MM.1S (cell line): ENCODE data around the gene ZBTB11.

Experiments
- DNase-seq: peaks from one replicate; pipeline ENCODE4 v3.0.0-alpha.2; 2015
- H2AFZ ChIP-seq: fragments of 300-600 bp; sonication (generic); 2 replicates; pipeline ENCODE4 v1.6.0; 2016; ENCODE audit warnings: antibody characterized with exemption, low read length
- H3F3A ChIP-seq: fragments of 300-600 bp; sonication (generic); 2 replicates; pipeline ENCODE4 v1.6.1; 2016; ENCODE audit warnings: mild to moderate bottlenecking, antibody characterized with exemption, low read length, moderate library complexity, mixed read lengths; ENCODE audit not compliant: insufficient read depth
- H3K27ac ChIP-seq: fragments of 300-600 bp; sonication (generic); 2 replicates; pipeline ENCODE4 v1.5.1; 2016; ENCODE audit warnings: mild to moderate bottlenecking, low read length
- H3K27me3 ChIP-seq: fragments of 300-600 bp; sonication (generic); replicated peaks from 2 replicates; pipeline ENCODE4 v1.6.0; 2016; ENCODE audit warnings: low read length; ENCODE audit not compliant: insufficient read depth
- H3K36me3 ChIP-seq: fragments of 300-600 bp; sonication (generic); replicated peaks from 2 replicates; pipeline ENCODE4 v1.6.1; 2016; ENCODE audit warnings: mild to moderate bottlenecking, low read length, mixed read lengths; ENCODE audit not compliant: insufficient read depth
- H3K4me1 ChIP-seq: fragments of 300-600 bp; sonication (generic); 2 replicates; pipeline ENCODE4 v1.6.1; 2016; ENCODE audit warnings: low read length, mixed read lengths
- H3K4me2 ChIP-seq: fragments of 300-600 bp; sonication (generic); 2 replicates; pipeline ENCODE4 v1.6.0; 2016; ENCODE audit warnings: low read depth, low read length
- H3K4me3 ChIP-seq: fragments of 300-600 bp; sonication (generic); 2 replicates; pipeline ENCODE4 v1.5.1; 2016; ENCODE audit warnings: low read length, mixed read lengths
- H3K79me2 ChIP-seq: fragments of 300-600 bp; sonication (generic); 2 replicates; pipeline ENCODE4 v1.6.1; 2016; ENCODE audit warnings: mixed run types, low read length, mixed read lengths
- H3K9ac ChIP-seq: fragments of 300-600 bp; sonication (generic); 2 replicates; pipeline ENCODE4 v1.6.1; 2016; ENCODE audit warnings: low read length, mixed read lengths
- H3K9me2 ChIP-seq: fragments of 300-600 bp; sonication (generic); replicated peaks from 2 replicates; pipeline ENCODE4 v1.6.1; 2016; ENCODE audit warnings: mild to moderate bottlenecking, low read length, mixed read lengths; ENCODE audit not compliant: insufficient read depth
- H3K9me3 ChIP-seq: fragments of 300-600 bp; sonication (generic); replicated peaks from 2 replicates; pipeline ENCODE4 v1.6.1; 2016; ENCODE audit warnings: mild to moderate bottlenecking, low read length, mixed read lengths; ENCODE audit not compliant: insufficient read depth
- H4K20me1 ChIP-seq: fragments of 300-600 bp; sonication (generic); 2 replicates; pipeline ENCODE4 v1.6.1; 2016; ENCODE audit warnings: mild to moderate bottlenecking, low read length, moderate library complexity, mixed read lengths; ENCODE audit not compliant: insufficient read depth
- EZH2 ChIP-seq: fragments of 300-600 bp; sonication (generic); optimal IDR thresholded peaks from 2 replicates; pipeline ENCODE3; 2017; ENCODE audit warnings: low read depth, mild to moderate bottlenecking, antibody characterized with exemption, low read length, mixed read lengths
- EZH2phosphoT487 ChIP-seq: fragments of 300-600 bp; sonication (generic); IDR thresholded peaks from 2 replicates; pipeline ENCODE4 v1.6.1; 2018; ENCODE audit warnings: antibody characterized with exemption, low read length
- TF ChIP-seq, protein P1 (sequence below): fragments of 300-600 bp; sonication (generic); IDR thresholded peaks from 2 replicates; pipeline ENCODE4 v1.5.1; 2016; ENCODE audit warnings: antibody characterized with exemption, low read length, mixed read lengths

The ZBTB11 gene

DNA sequence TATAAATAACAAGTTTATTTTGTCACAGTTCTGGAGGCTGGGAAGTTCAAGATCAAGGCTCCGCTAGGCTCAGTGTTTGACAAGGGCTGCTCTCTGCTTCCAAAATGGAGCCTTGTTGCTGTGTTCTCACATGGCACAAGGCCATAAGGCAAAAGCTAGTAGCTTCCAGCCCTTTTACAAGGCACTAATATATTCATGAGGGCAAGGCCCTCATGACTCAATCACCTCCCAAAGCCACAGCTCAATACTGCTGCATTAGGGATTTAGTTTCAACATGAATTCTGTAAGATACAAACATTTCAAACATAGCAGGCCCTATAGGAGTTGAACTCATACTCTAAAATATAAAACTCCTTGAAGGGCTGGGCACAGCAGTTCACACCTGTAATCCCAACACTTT, 30.2 kb downstream of the ZBTB11 start:
- TF ChIP-seq, protein P1, sequence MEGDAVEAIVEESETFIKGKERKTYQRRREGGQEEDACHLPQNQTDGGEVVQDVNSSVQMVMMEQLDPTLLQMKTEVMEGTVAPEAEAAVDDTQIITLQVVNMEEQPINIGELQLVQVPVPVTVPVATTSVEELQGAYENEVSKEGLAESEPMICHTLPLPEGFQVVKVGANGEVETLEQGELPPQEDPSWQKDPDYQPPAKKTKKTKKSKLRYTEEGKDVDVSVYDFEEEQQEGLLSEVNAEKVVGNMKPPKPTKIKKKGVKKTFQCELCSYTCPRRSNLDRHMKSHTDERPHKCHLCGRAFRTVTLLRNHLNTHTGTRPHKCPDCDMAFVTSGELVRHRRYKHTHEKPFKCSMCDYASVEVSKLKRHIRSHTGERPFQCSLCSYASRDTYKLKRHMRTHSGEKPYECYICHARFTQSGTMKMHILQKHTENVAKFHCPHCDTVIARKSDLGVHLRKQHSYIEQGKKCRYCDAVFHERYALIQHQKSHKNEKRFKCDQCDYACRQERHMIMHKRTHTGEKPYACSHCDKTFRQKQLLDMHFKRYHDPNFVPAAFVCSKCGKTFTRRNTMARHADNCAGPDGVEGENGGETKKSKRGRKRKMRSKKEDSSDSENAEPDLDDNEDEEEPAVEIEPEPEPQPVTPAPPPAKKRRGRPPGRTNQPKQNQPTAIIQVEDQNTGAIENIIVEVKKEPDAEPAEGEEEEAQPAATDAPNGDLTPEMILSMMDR = no peak
- TF ChIP-seq EZH2phosphoT487 (no peak), EZH2 (no peak)
- Histone ChIP-seq H3K9me2 (no peaks in the 10 kb centered on the region), H3K4me3 (no peak overlapping the region), H3K4me2 (no peak overlapping the region), H3K9ac (no peak overlapping the region), H3K36me3 (peaks cover 6% of the 10 kb centered on the region; the same call in 1 of the 2 replicates), H3K9me3 (no peaks in the 10 kb centered on the region), H3K27ac (no peak overlapping the region), H3K27me3 (no peaks in the 10 kb centered on the region), H2AFZ (no peak overlapping the region), H3F3A (no peaks in the 10 kb centered on the region), H3K4me1 (no peaks in the 10 kb centered on the region), H4K20me1 (no peaks in the 10 kb centered on the region), H3K79me2 (no peaks in the 10 kb centered on the region)
- no peak for DNase-seq

DNA sequence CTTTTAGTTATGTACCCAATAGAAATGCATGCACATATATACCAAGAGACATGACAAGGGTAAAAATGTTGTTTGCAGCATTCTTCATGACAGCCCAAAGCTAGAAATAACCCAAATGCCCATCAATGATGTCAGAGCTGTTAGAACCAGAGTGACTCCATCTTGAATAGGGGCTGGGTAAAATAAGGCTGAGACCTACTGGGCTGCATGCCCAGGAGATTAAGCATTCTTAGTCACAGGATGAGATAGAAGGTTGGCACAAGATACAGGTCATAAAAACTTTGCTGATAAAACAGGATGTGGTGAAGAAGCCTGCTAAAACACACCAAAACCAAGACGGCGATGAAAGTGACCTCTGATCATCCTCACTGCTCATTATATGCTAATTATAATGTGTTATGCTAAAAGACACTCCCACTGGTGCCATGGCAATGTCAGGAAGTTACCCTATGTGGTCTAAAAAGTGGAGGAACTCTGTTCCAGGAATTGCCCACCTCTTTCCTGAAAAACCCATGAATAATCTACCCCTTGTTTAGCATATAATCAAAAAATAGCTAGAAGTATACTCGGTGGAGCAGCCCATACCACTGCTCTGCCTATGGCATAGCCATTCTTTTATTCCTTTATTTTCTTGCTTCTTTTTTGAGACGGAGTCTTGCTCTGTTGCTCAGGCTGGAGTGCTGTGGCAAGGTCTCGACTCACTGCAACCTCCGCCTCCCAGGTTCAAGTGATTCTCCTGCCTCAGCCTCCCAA, 32.9 kb downstream of the ZBTB11 start:
- no peak overlapping the region for H3K9ac ChIP-seq

DNA sequence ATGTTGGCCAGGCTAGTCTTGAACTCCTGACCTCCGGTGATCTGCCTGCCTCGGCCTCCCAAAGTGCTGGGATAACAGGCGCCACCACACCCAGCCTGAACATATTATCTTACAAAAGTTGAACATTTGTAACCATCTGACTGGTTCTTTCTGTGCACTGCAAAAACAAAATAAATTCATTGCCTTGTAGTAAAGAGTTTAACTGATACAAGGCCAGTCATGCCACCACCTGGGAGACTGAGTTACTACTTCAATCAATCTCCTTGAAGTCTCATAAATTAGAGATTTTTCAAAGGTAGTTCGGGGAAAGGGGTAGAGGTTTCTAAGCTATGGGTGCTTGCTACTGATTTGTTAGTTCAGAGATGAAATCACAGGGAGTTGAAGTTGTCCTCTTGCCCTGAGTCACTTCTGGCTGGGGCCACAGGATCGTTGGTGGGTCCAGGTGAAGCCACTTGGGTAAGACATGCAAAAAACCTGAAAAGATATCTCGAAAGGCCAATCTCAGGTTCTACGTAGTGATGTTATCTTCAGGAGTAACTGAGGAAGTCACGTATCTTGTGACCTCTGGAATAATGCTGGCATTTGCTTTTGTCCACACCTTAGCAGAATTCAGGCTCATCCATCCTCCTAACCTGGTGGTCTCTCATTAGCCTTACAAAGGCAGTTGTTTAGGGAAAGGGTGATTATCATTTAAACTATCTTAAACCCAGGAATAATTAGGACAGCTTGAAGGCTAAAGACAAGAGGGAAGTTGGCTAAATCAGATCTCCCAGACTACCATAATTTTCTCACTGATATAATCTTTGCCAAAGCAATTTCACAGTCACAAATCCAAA, 33.7 kb downstream of the ZBTB11 start:
- Histone ChIP-seq H3K4me2 (no peak overlapping the region), H2AFZ (no peak overlapping the region), H3K9me2 (no peaks in the 10 kb centered on the region), H3K9ac (no peak overlapping the region), H3F3A (no peaks in the 10 kb centered on the region), H3K36me3 (no peaks in the 10 kb centered on the region), H3K79me2 (no peaks in the 10 kb centered on the region), H3K4me3 (no peak overlapping the region), H3K4me1 (no peaks in the 10 kb centered on the region), H4K20me1 (no peaks in the 10 kb centered on the region), H3K27ac (no peak overlapping the region), H3K9me3 (no peaks in the 10 kb centered on the region), H3K27me3 (no peaks in the 10 kb centered on the region)
- TF ChIP-seq EZH2 (no peak), EZH2phosphoT487 (no peak)
- TF ChIP-seq, protein P1 = no peak
- DNase-seq = no peak

More for the DNA sequence above, 32.9 kb downstream of the ZBTB11 start:
- H3K4me3 ChIP-seq = no peak overlapping the region
- no peaks in the 10 kb centered on the region for H3K36me3 ChIP-seq
- no peak overlapping the region for H3K4me2 ChIP-seq
- H3K79me2 ChIP-seq = no peaks in the 10 kb centered on the region
- no peaks in the 10 kb centered on the region for H3F3A ChIP-seq
- H3K27me3 ChIP-seq = no peaks in the 10 kb centered on the region
- no peak overlapping the region for H3K27ac ChIP-seq
- peak; percentile 36 for DNase-seq
- no peak for TF ChIP-seq EZH2phosphoT487
- TF ChIP-seq, protein P1 = no peak
- no peak for TF ChIP-seq EZH2
- no peak overlapping the region for H2AFZ ChIP-seq
- no peaks in the 10 kb centered on the region for H4K20me1 ChIP-seq
- no peaks in the 10 kb centered on the region for H3K9me2 ChIP-seq
- no peaks in the 10 kb centered on the region for H3K9me3 ChIP-seq
- H3K4me1 ChIP-seq = no peaks in the 10 kb centered on the region
